NCI-H1930 (cell line): ENCODE data around the gene ATP5F1A.
"Not testable (repeated sequence)": the region's sequence is repeated elsewhere in the genome, so short reads cannot be mapped to it uniquely, and the experiment has no call there.

ENCODE experiments used
- DNase-seq, 2 experiments: peaks; one replicate each; lab custom pipeline; 2025; lab: John Stamatoyannopoulos, UW

Gene ATP5F1A

GRCh38 chr18:46047369-46047768 lies 50.7 kb downstream of the ATP5F1A start:
- not testable (repeated sequence) for DNase-seq

DNA sequence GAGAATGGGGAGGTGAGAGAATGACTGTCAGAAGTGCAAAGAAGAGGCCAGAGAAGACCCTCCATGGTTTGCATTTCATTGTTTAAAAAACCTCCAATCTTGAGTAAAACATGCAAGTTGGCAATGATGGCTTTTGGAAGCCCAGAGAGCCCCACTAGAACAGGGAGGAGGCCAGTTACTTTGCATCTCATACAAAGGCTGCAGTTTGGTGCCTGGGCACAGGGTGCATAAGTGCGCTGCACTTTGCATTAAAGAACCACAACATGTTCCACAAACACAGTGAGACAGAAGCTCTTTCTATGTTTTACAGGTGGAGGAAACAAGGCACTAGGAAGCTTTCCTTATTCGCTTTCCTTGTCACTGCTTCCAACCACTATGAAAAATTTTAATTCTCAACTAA lies 51.4 kb downstream of the ATP5F1A start:
- DNase-seq: no peak

DNA sequence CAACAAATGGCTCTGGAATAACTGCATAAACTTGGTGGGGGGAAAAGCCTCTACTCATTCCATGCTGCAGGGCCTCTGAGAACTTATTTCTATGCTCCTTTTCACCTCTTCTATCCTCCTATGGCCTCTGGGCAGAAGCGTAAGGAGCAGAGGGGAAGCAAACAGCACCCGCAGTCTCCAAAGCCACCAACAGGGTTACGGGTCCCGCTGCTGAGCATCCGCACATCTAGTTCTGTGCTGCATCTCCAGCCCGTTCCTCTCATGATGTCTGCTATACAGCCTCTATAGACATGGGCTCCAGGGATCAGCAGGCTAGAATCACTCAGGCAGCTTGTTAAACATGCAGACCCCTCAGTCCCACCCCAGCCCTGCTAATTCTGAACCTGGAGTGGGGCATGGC lies 52.0 kb downstream of the ATP5F1A start:
- no peak for DNase-seq

- DNase-seq: no peak
Observed at GRCh38 chr18:46042571-46043123, 55.4 kb downstream of the ATP5F1A start.

DNA sequence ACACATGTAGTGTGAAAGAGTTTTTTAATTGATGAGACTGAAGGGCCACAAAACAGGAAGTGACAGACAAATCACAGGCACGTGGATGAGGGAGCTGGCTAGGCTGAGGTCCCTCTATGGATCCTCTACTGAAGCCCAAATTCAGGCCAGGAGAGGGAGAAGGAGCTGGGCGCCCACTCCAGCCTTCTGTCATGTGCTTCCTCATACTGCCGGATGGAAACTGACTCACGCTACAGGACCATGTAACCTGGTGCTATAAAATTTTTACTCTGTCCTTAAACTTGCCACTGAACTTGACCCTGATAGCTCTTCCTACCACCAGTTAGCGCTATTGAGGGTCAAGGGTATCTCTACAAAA lies 57.4 kb downstream of the ATP5F1A start:
- DNase-seq: no peak

- no peak for DNase-seq
Observed at GRCh38 chr18:46040033-46040746, 57.9 kb downstream of the ATP5F1A start.

DNA sequence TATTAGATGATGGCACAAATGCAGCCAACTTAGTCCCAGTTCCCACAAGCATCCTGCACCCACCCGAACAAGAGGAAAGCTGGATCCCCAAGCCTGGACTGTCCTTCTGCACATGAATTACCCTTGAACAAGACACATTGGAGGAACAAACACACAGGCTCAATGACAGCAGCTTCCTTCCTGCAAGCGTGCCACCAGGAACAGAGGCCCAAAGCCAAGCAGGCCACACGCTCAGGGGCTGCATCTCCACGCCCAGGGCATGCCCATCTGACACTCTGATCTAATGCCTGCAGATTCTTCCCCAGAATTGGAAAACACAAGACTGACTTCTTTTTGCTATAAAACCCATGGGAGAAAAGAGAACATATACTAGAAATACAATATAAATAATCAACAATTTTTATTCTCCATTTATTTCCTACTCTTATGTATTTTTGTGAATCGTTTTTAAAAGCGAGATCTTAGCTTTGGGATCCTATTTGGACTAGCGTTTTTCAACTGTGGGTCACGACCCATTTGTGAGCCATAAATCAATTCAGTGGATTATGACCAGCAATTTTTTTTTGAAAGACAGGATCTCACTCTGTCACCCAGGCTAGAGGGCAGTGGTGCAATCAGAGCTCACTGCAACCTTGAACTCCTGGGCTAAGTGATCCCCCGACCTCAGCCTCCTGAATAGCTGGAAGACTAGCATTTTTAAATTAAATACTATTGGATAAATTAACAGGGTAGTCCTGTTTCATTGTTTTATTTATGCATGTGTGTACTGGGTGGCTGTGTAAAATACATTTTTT lies 60.4 kb downstream of the ATP5F1A start:
- DNase-seq: no peak

DNA sequence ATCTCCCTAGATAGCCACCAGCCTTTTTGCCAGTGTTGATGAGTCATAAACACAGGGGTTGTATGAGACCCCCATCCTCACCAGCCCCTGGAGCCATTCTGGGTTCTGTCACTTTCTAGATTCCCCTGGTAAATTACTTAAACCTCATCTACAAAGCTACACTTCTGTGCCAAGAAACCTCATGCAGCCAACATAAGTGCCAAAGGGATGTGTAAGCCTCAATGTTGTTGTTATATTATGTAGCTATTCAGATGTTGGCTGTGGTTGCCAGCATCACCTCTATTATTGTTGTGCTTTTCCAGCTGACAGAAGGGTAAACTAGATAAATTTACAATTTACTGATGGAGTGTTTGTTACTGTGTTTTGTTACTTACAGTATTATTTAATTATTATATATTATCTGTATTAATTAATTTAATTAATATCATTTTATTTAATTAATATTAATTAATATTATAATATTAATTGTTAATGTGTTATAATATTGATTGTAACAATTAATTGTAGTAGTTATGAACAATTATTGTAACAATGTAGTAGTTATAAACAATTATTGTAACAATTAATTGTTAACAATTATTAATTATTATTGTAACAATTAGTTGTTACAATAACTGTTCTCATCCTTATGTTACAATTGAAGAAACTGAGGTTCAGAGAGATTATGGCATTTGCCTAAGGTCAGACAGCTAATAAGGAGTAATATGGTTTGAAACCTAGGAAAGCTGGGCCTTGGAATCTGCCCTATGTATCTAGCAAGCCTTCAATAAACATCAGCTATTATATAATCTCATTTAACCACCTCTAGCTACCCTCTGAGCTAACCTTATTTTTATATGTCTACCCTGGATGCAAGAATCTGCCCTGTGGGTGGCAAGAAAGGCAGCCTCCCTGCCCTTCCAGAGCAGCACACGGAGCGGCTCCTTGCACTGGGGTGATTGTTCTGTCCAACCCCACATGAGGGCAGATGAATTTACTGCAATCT lies 62.1 kb downstream of the ATP5F1A start:
- no peak for DNase-seq

- DNase-seq: no peak
Observed at GRCh38 chr18:46034230-46034629, 63.9 kb downstream of the ATP5F1A start.

GRCh38 chr18:46031741-46032140 lies 66.4 kb downstream of the ATP5F1A start:
- DNase-seq: no peak
